HG02678 (cell line): Measurements from ENCODE around the gene ALPP.
"Not testable (repeated sequence)": the region's sequence is repeated elsewhere in the genome, so short reads cannot be mapped to it uniquely, and the experiment has no call there.

Experiments
- ATAC-seq: cut with Tn5 transposase; IDR thresholded peaks from one replicate; pipeline ENCODE4 v1.9.1; 2021; ENCODE audit warnings: mild to moderate bottlenecking, moderate library complexity; ENCODE audit not compliant: unreplicated experiment

The ALPP gene

DNA sequence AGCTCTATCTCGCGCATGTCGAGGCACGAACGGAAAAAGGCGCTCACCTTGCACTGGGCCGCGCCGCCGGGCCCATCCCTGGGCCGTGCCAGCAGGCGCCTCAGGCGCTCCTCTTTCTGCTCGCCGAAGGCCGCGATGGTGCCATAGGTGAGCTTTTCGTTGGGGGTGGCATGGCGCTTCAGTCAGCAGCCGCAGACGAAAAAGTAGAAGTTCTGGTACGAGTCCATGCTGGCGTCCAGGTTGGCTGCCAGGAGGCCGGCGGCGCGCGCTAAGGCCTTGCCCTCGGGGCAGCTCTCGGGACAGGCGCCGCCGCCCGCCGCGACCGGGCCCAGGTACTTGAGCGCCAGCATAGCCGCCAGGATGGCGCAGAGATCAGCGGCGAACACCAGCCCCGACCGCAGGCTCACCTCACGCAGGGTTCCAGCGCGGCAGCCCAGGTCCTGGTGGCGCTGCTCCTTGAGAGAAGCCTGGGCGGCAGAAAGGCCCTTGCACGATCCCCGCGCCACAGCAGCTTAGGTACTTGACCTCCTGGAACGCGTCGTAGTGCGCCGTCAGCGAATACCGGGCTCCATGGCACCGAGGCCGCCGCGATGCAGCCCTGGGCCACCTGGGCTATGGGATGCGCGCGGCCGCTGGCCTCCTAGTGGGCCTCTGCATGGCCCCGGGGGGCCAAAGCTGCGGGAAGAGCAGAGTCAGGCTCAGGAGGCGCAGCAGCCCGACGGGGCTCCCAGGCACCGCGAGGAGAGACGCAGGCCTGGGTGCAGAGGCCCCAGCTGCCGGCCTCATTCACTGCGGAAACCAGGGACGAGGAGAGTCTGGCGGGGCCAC lies 40.9 kb downstream of the ALPP start:
- no peak for ATAC-seq

DNA sequence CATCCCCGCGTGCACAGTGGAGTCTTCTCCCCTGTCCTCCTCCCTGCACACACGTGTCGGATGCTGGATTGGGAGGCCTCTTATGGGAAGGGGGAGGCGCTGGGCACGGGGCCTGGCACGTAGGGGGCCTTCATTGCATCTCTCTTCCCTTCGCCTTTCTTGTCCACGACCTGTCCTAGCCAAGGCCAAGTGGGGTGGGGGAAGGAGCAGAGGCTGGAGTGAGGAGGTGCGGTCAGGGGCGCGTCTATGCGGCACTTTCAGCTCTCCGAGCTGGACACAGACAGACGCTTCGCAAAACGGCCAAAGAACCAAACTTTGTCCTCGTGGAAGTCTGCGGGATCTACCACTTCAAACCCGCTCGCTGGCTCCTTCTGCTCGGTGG lies 41.5 kb downstream of the ALPP start:
- no peak for ATAC-seq

DNA sequence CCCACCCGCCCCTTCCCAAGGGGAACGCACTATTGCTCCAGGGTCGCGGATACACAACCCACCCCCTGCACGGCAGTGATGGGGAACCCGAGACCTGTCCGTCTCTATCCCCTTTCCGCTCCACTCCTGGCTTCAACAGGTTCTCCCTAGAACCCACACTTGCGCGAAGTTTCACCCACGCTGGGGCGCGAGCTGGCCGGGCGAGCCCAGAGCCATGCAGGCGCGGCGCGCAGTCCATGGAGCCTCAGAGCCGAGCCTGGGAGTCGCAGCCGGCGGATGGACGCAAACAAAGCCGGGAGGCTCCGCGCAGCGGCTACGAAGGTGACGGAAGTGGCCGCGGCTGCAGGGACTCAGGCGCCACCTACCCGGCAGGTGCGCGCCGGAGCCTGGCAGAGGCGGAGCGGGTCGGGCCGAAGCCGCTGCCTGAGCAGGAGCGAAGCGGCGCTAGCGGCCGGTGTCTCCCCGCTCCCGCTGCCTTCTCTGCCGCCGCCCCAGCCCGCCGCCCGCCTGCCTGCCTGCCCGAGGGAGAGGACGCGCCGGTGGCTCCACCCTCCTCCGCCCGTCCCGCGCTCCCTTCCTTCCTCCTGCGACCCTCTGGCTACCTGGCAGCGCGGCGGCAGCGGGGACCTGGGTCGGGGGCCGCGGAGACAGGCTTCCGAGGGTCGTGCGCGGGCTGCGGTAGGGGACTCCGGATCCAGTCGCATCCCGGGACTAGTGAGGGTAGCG lies 42.1 kb downstream of the ALPP start:
- ATAC-seq: no peak

DNA sequence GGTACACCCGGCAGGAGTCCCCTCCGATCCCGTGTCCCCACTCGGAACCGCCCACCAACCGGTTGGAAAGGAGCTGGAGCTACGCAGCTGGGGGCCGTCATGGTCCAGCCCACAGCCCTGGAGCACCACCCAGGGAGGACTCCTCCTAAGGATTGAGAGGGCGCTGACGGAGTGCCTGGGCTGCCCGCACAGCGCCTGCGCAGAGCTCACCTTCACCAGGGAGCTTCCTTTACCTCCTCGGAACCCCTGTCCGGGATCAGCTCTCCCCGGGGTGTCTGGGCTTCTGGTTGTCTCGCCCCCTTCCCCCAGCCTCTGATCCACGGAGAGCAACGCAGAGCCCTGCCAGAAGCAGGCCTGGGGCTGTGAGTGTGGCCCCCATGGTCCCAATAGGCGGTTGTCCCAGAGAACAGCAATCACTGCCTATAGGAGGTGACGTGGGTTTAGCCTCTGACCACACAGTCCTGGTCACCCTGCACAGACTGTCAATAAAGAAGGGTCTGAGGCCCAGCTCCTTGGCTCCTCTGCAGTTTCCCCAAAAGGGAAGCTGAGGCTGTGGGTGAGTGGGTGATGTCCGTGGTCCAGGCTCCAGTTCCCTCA lies 42.7 kb downstream of the ALPP start:
- no peak for ATAC-seq

DNA sequence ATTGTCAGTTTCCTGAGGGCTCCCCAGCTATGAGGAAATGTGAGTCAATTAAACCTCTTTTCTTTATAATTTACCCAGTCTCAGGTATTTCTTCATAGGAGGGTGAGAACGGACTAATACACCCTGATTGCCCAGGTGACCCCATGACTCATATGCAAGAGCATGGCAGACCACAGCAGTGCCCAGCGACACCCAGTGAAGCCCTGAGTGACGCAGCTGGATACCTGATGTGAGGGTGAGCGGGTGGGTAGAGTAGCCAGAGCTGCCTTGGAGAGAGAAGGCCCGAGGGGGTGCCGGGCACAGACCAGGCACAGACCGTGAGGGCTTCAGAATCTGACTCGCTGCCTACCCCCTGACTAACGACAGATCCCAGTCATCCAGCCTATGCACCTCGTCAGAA lies 43.5 kb downstream of the ALPP start:
- ATAC-seq: no peak

DNA sequence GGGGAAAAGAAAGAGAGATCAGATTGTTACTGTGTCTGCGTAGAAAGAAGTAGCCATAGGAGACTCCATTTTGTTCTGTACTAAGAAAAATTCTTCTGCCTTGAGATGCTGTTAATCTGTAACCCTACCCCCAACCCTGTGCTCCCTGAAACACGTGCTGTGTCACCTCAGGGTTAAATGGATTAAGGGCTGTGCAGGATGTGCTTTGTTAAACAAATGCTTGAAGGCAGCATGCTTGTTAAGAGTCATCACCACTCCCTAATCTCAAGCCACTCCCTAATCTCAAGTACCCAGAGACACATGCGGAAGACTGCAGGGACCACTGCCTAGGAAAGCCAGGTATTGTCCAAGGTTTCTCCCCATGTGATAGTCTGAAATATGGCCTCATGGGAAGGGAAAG lies 44.4 kb downstream of the ALPP start:
- not testable (repeated sequence) for ATAC-seq

DNA sequence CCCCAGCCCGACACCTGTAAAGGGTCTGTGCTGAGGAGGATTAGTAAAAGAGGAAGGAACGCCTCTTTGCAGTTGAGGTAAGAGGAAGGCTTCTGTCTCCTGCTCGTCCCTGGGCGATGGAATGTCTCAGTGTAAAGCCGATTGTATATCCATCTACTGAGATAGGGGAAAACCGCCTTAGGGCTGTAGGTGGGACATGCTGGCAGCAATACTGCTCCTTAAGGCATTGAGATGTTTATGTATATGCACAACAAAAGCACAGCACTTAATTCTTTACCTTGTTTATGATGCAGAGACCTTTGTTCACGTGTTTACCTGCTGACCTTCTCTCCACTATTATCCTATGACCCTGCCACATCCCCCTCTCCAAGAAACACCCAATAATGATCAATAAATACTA lies 44.9 kb downstream of the ALPP start:
- ATAC-seq: not testable (repeated sequence)

DNA sequence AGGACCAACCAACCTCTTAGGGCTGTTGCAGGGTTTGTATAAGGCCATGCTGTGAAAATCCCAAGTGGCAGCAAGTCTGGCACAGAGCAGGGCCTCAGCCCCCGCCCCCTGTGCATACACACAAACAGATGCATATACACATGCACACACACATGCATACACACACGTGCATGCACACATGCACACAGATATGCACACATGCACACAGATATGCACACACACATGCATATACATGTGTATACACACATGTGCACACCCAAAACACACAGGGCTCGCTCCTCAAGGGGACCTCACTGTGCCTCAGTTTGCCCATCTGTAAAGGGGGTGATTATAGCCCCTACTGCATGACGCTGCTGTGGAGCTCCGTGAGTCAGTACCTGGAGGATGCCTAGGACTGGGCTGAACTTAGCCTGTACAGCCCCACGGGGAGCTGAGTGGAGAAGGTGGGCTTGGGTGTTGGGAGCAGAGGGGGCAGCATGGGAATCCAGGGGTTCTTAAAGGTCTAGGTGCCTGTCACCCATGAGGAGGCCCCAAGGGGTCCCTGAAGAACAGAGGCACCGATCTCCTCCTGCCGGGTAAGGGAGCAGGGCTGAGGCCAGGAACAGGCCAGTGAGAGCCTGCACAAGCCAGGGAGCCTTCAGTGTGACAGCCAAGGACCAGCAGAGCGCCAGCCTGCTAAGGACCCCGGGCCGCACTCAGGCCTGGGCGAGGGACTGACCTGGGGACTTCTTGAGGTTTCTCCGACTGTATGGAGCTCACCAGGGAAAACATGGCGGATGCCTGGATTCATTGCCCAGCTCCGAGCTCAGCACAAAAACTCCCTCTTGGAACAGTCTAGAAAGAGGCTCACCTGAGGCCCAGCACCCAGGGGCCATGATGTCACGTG lies 53.4 kb downstream of the ALPP start:
- ATAC-seq: no peak
